IPS-11a (cell line): ENCODE results near the gene BCAR3.
A peak's percentile ranks its signal among the peaks of the same experiment; 100 is the strongest.

ENCODE experiments used
- H3K4me3 ChIP-seq: one replicate; pipeline ENCODE4 v1.5.1; 2013; ENCODE audit warnings: low read depth, low read length, control low read depth

BCAR3 gene

GRCh38 chr1:93681101-93681988, at the start of gene BCAR3:
BCAR3 (minus strand) TSS chr1:93681837; CDS start chr1:93674930, 6,907 bp downstream.
- H3K4me3 ChIP-seq: peak within 1 kb of the TSS; percentile 69

GRCh38 chr1:93730621-93731020, 49.0 kb upstream of the BCAR3 start:
- no peak overlapping the region for H3K4me3 ChIP-seq

GRCh38 chr1:93729906-93730305, 48.3 kb upstream of the BCAR3 start:
- no peak overlapping the region for H3K4me3 ChIP-seq

- no peak overlapping the region for H3K4me3 ChIP-seq
Observed at GRCh38 chr1:93729502-93729901, 47.9 kb upstream of the BCAR3 start.

GRCh38 chr1:93728480-93729131, 47.0 kb upstream of the BCAR3 start:
- H3K4me3 ChIP-seq: no peak overlapping the region

GRCh38 chr1:93723733-93724270, 42.2 kb upstream of the BCAR3 start:
- no peak overlapping the region for H3K4me3 ChIP-seq

GRCh38 chr1:93723110-93723509, 41.5 kb upstream of the BCAR3 start:
- no peak overlapping the region for H3K4me3 ChIP-seq

GRCh38 chr1:93722081-93723031, 40.7 kb upstream of the BCAR3 start:
- no peak overlapping the region for H3K4me3 ChIP-seq

GRCh38 chr1:93720956-93721626, 39.5 kb upstream of the BCAR3 start:
- no peak overlapping the region for H3K4me3 ChIP-seq

GRCh38 chr1:93717640-93718039, 36.0 kb upstream of the BCAR3 start:
- H3K4me3 ChIP-seq: no peak overlapping the region

- H3K4me3 ChIP-seq: no peak overlapping the region
Observed at GRCh38 chr1:93716941-93717368, 35.3 kb upstream of the BCAR3 start.

- no peak overlapping the region for H3K4me3 ChIP-seq
Observed at GRCh38 chr1:93716163-93716562, 34.5 kb upstream of the BCAR3 start.

- no peak overlapping the region for H3K4me3 ChIP-seq
Observed at GRCh38 chr1:93715529-93716126, 34.0 kb upstream of the BCAR3 start.

- H3K4me3 ChIP-seq: no peak overlapping the region
Observed at GRCh38 chr1:93714356-93714755, 32.7 kb upstream of the BCAR3 start.

- no peak overlapping the region for H3K4me3 ChIP-seq
Observed at GRCh38 chr1:93713341-93713740, 31.7 kb upstream of the BCAR3 start.

GRCh38 chr1:93712741-93713140, 31.1 kb upstream of the BCAR3 start:
- no peak overlapping the region for H3K4me3 ChIP-seq

GRCh38 chr1:93710499-93711453, 29.1 kb upstream of the BCAR3 start:
- H3K4me3 ChIP-seq: no peak overlapping the region

GRCh38 chr1:93708734-93709481, 27.3 kb upstream of the BCAR3 start:
- H3K4me3 ChIP-seq: no peak overlapping the region
